NCI-H2196 (cell line): ENCODE data around the gene GNLY.
A peak's percentile ranks its signal among the peaks of the same experiment; 100 is the strongest.
"Not testable (repeated sequence)": the region's sequence is repeated elsewhere in the genome, so short reads cannot be mapped to it uniquely, and the experiment has no call there.

Experiments
- DNase-seq: peaks from one replicate; lab custom pipeline; 2025; ENCODE audit not compliant: unreplicated experiment; lab: John Stamatoyannopoulos, UW

GNLY gene

DNA sequence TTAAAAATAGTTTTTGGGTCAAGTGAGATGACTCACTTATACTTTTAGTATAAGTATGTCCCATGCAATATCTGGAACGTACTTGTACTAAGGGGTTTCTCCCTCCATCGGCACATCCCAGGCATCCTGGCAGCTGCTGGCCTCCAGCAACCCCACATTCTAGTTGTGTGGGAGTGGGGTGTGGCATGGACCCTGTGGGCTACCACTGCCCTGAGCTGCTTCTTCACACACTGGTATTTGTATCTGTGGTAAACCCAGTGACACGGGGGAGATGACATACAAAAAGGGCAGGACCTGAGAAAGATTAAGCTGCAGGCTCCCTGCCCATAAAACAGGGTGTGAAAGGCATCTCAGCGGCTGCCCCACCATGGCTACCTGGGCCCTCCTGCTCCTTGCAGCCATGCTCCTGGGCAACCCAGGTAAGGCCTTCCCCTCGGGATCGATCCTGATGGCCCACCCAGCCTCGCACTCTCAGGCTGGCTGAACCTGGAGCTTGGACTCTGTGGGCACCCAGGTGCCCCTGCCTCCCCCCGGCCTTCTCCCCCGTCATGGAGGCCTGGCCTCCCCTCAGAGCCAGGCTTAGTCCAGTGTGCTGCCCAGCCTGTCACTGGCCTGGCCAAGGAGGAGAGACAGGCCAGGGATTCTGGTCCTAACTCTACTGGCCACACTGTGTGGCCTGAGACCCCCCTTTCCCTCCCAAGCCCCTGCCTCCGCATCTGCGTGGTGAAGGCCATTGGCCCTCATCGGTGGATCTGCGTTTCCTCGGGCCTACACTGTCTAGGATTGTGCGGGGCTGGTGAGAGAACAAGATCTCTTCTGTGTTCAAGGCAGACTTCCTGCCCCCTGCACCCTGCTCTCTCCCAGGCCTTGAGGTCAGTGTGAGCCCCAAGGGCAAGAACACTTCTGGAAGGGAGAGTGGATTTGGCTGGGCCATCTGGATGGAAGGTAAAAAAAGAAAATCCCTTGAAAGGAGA, at the start of gene GNLY:
TSS of gene GNLY (plus strand) at position 307 of the 974 bp plus-strand sequence. CDS start at position 368, 61 bp downstream.
- DNase-seq: no peak

- no peak for DNase-seq
Observed at GRCh38 chr2:85644909-85645308, 49.2 kb upstream of the GNLY start.

- no peak for DNase-seq
Observed at GRCh38 chr2:85646166-85646565, 48.0 kb upstream of the GNLY start.

GRCh38 chr2:85647823-85648526, 46.2 kb upstream of the GNLY start:
- no peak for DNase-seq

DNA sequence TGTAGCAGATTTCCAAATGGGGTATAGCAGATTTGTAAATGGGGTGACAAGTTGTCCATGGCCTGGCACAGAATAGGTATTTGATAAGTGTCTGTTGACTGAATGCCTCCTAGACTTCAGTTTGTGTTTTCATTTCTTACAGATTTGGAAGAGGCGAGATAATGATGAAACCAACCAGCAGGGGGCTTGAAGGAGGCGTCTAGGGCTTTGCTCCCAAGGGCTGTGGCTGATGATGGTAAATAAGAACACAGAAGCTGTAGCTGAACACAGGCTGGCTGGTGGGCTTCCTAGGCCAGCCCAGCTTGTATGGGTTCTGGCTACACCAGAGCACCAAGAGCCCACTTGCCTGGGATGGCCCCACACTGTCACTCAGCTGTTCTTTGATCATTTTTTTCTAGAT, 45.5 kb upstream of the GNLY start:
- DNase-seq: peak; percentile 4

DNA sequence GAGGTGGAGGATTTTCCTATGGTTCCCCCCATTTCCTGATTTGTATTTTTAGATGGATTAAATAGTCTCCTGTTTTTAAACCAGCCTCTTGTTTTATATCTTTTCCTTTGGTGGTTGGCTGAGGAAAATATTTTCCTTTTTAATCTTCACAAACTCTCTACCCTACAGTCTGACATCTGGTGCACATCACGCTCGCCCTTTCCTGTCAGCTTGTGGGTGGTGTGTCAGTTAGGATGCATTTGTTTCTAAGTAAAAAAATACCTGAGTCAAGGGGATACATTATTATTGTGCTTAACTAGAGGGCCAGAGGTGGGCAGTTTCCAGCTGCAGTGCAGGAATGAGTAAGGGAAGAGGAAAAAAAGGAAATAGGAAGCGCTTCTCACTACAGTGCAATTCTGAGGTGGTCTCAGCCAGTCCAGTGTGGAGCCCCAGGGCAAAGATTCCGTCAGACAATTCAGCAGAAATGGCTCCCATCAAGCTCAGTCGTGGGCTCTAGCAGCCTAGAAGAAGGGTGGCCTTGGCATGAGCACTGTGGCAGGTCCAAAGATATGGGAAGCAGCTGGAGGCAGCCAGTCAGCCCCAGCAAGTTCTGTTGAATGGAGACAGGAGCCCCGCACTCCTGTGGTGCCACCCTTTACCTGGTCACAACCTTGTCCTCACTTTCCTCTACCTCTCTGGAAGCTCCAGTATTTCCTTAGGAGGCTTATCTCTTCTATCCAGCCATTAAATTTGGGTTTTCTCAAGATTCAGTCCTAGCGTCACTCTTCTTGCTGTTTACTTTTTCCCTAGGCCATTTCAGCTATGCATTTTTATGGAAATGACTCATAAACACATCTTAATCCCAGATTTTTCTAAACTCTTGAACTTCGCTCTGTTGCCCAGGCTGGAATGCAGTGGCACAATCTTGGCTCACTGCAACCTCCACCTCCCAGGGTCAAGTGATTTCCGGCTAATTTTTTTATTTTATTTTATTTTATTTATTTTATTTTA, 44.7 kb upstream of the GNLY start:
- no peak for DNase-seq

DNA sequence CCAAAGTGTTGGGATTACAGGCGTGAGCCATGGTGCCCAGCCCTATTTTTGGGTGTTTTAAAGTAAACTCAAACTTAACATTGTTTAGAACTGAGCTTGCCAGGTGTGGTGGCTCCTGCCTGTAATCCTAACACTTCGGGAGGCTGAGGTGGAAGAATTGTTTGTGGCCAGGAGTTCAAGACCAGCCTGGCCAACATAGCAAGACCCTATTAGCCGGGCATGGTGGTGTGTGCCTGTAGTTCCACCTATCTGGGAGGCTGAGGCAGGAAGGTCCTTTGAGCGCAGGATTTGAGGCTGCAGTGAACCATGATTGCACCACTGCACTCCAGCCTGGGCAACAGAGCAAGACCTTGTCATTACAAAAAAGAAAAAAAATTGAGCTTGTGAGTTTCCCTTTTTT, 43.7 kb upstream of the GNLY start:
- no peak for DNase-seq

DNA sequence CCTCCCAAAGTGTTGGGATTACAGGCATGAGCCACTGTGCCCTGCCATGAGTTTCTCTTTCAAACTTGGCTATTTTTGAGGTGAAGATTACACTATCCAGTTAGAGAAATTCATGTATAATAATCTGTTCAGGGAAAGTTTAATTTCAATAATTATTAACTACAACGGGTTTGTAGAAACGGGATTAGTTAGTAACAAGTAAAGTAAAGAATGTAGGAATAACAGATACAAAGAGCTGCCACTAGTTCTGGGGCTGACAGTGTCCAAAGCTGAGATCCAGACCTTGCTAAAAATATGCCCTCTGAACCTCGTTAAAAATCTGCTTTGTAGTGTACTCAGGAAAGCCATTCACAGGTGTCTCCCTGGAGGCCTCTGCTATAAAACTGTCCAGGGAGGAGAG, 43.1 kb upstream of the GNLY start:
- DNase-seq: no peak

GRCh38 chr2:85652056-85652455, 42.1 kb upstream of the GNLY start:
- no peak for DNase-seq

- DNase-seq: no peak
Observed at GRCh38 chr2:85653996-85654395, 40.2 kb upstream of the GNLY start.

- DNase-seq: no peak
Observed at GRCh38 chr2:85655961-85656417, 38.2 kb upstream of the GNLY start.

GRCh38 chr2:85656468-85656867, 37.7 kb upstream of the GNLY start:
- no peak for DNase-seq

GRCh38 chr2:85657399-85657798, 36.8 kb upstream of the GNLY start:
- not testable (repeated sequence) for DNase-seq

- DNase-seq: no peak
Observed at GRCh38 chr2:85659324-85659981, 34.7 kb upstream of the GNLY start.

DNA sequence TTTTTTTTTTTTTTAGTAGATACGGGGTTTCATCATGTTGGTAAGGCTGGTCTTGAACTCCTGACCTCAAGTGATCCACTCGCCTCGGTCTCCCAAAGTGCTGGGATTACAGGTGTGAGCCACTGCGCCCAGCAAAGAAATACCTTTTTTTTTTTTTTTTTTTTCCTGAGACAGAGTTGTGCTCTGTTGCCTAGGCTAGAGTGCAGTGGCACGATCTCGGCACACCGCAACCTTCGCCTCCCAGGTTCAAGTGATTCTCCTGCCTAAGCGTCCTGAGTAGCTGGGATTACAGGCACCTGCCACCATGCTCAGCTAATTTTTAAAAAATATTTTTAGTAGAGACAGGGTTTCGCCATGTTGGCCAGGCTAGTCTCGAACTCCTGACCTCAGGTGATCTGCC, 33.9 kb upstream of the GNLY start:
- DNase-seq: not testable (repeated sequence)

- no peak for DNase-seq
Observed at GRCh38 chr2:85660725-85661124, 33.4 kb upstream of the GNLY start.

DNA sequence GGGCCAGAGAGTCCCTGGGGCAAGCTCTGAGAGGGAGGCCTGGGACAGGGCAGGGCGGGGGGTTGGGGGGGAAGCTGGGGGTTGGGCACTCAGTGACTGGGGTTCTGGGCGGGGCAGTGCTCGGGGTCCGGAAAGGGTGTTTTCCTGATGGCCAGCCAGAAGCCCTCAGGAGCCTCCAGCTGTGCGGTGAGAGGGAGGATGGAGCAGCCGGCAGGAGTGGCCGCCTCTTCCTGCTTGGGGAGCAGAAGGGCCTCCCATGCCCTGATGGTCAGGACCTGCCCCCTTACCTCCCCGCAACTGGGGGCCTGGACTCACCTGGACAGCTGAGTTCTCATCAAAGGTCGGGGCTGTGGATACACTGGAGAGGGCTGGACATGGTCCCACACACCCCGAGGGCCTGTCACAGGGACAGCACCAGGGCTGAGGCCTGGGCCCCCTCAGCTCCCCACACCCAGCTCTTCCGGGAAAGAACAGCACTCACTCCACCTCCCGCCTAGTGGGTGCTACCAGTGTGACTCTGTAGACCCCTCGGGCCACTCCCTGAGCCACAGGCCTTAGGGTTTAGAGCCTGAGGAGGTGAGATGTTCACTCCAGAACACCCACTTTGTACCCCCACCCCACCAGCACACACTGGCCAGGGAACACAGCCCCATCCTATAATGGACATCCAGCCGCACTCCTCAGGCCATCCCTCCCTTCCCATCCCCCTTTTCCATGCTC, 32.9 kb upstream of the GNLY start:
- no peak for DNase-seq

GRCh38 chr2:85662899-85663593, 31.1 kb upstream of the GNLY start:
- no peak for DNase-seq
